Lung (tissue), 12 donors: Measurements from ENCODE around the gene CEP170B. TPM values are rescaled to one million over a fixed set of nuclear protein-coding genes. Genes with fewer than 3 reads are reported as not detected.
"Not testable (repeated sequence)": the region's sequence is repeated elsewhere in the genome, so short reads cannot be mapped to it uniquely, and the experiment has no call there.

Experiments used
- ATAC-seq: fragments of 200-7000 bp; cut with Tn5 transposase; one replicate; pipeline ENCODE4 v1.9.1; 2020; ENCODE audit warnings: moderate number of reproducible peaks; ENCODE audit not compliant: insufficient read depth, low FRiP score
- DNase-seq, 3 donors: peaks; one replicate each; pipeline ENCODE4 v3.0.0-alpha.2; 2013 to 2017
- H3K27ac ChIP-seq, 2 donors: one replicate each; pipeline ENCODE4 v1.5.1; 2013; ENCODE audit warnings: mild to moderate bottlenecking in 2 of 2, moderate library complexity in 2 of 2, control low read depth in 1 of 2, inconsistent platforms in 1 of 2, low read depth in 1 of 2, low read length in 1 of 2
- H3K27me3 ChIP-seq, 3 donors: one replicate each; pipeline ENCODE4 v1.5.1; 2013; ENCODE audit warnings: low read length in 2 of 3; ENCODE audit not compliant: control insufficient read depth in 3 of 3, insufficient read depth in 3 of 3
- H3K36me3 ChIP-seq, 4 donors: one replicate each; pipeline ENCODE4 v1.5.1; 2013; ENCODE audit warnings: low read length in 4 of 4, mild to moderate bottlenecking in 1 of 4, moderate library complexity in 1 of 4; ENCODE audit not compliant: control insufficient read depth in 4 of 4, insufficient read depth in 4 of 4
- H3K4me1 ChIP-seq, 5 donors: one replicate each; pipeline ENCODE4 v1.5.1; 2013; ENCODE audit warnings: low read length in 5 of 5, mild to moderate bottlenecking in 2 of 5, moderate library complexity in 1 of 5; ENCODE audit not compliant: control insufficient read depth in 5 of 5, insufficient read depth in 5 of 5
- H3K4me3 ChIP-seq: one replicate; pipeline ENCODE4 v1.5.1; 2013; ENCODE audit warnings: mild to moderate bottlenecking, control low read depth, moderate library complexity
- H3K9ac ChIP-seq, 2 donors: one replicate each; pipeline ENCODE4 v1.5.1; 2013; ENCODE audit warnings: low read length in 2 of 2, control low read depth in 1 of 2; ENCODE audit not compliant: insufficient read depth in 1 of 2
- H3K9me3 ChIP-seq, 4 donors: one replicate each; pipeline ENCODE4 v1.5.1; 2013; ENCODE audit warnings: low read length in 3 of 4, mild to moderate bottlenecking in 1 of 4, moderate library complexity in 1 of 4; ENCODE audit not compliant: control insufficient read depth in 4 of 4, insufficient read depth in 3 of 4
- WGBS, 2 donors: extraction: QIAGEN DNeasy Blood & Tissue Kit; methylation state at CpG; one replicate each; pipeline ENCODE4 v1.1.7; 2013; 5-methylcytosine and 5-hydroxymethylcytosine counted together
- polyA plus RNA-seq, 2 donors: library from polyadenylated mRNA; stranded (reverse); fragments of 200-250 nt; gene quantifications; one replicate each; pipeline ENCODE4 v1.2.1, GENCODE V29; 2013
- total RNA-seq, 2 donors: library from RNA; depleted of rRNA in 1 of 2; stranded (reverse); fragments of >200 nt in 1 of 2; gene quantifications; one replicate each; pipeline ENCODE4 v1.2.1, GENCODE V29; 2014 to 2021
- TF ChIP-seq, protein P1 (sequence below): IDR thresholded peaks from 2 replicates; pipeline ENCODE4 v1.5.1; 2012; ENCODE audit warnings: mild to moderate bottlenecking; ENCODE audit errors: control extremely low read depth, extremely low read depth
- donor health status: control.
- donor health status: control.
- donor health status: Bipolar disorder and iron deficiency.
- donor health status: healthy.
- donor health status: DM: yes; HTN: yes; CAD: no.

Gene CEP170B
- total and polyA plus RNA-seq, 4 donors = 12.1 to 50.3 (median 15.1) TPM

DNA sequence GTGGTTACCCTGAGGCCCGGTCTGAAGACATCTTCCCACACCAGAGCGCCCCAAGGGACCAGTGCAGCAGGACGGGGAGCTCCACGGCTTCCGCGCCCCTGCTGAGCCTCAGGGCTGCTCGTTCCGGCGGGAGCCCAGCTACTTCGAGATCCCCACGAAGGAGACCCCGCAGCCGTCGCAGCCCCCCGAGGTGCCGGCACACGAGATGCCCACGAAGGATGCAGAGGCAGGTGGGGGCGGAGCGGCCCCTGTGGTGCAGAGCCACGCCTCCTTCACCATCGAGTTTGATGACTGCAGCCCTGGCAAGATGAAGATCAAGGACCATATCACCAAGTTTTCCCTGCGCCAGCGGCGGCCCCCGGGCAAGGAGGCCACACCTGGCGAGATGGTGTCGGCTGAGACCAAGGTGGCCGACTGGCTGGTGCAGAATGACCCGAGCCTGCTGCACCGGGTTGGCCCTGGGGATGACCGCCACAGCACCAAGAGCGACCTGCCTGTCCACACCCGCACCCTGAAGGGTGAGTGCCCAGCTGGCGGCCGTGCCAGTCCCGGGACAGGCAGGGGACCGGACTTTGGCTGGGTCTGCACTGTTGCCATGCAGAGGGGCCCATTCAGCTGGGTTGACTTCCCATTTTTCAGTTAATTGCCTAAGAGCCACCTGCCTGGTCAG is 18.1 kb downstream of the CEP170B start:
- no peak for DNase-seq
- no peaks in the 10 kb centered on the region for H3K27me3 ChIP-seq
- TF ChIP-seq, protein P1, sequence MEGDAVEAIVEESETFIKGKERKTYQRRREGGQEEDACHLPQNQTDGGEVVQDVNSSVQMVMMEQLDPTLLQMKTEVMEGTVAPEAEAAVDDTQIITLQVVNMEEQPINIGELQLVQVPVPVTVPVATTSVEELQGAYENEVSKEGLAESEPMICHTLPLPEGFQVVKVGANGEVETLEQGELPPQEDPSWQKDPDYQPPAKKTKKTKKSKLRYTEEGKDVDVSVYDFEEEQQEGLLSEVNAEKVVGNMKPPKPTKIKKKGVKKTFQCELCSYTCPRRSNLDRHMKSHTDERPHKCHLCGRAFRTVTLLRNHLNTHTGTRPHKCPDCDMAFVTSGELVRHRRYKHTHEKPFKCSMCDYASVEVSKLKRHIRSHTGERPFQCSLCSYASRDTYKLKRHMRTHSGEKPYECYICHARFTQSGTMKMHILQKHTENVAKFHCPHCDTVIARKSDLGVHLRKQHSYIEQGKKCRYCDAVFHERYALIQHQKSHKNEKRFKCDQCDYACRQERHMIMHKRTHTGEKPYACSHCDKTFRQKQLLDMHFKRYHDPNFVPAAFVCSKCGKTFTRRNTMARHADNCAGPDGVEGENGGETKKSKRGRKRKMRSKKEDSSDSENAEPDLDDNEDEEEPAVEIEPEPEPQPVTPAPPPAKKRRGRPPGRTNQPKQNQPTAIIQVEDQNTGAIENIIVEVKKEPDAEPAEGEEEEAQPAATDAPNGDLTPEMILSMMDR = no peak
- H3K4me1 ChIP-seq = peaks cover 0 to 3% (median 0%) of the 10 kb centered on the region in 5 donors
- no peak overlapping the region for H3K27ac ChIP-seq
- no peak overlapping the region for H3K4me3 ChIP-seq
- H3K9me3 ChIP-seq = no peaks in the 10 kb centered on the region
- H3K36me3 ChIP-seq = peaks cover 0 to 57% (median 7%) of the 10 kb centered on the region in 4 donors
- 90% methylated on average over 30 to 38 of the region's 38 CpGs for WGBS, 2 donors
- no peak overlapping the region for H3K9ac ChIP-seq
- no peak for ATAC-seq

DNA sequence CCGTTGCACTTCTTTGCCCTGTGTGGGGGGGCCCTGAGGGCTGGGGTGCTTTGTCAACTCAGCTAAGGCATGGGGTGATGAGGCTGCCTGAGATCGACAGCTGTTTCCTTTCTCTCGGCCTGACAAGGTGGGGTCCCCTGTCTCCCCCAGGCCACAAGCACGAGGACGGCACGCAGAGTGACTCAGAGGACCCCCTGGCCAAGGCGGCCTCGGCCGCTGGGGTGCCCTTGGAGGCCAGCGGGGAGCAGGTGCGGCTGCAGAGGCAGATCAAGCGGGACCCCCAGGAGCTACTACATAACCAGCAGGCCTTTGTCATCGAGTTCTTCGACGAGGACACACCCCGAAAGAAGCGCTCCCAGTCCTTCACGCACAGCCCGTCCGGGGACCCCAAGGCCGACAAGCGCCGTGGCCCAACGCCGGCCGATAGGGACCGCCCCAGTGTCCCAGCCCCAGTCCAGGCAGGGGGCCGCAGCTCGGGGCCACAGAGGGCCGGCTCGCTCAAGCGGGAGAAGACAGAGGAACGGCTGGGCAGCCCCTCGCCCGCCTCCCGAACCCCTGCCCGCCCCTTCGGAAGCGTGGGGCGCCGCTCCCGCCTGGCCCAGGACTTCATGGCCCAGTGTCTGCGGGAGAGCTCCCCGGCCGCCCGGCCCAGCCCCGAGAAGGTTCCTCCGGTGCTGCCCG is 18.8 kb downstream of the CEP170B start:
- DNase-seq = no peak
- Histone ChIP-seq H3K9me3 (no peaks in the 10 kb centered on the region), H3K4me3 (no peak overlapping the region), H3K27ac (no peak overlapping the region), H3K4me1 (peaks cover 0 to 3% (median 0%) of the 10 kb centered on the region in 5 donors), H3K9ac (no peak overlapping the region), H3K36me3 (peaks cover 0 to 52% (median 7%) of the 10 kb centered on the region in 4 donors), H3K27me3 (no peaks in the 10 kb centered on the region)
- TF ChIP-seq, protein P1 = no peak
- no peak for ATAC-seq
- WGBS, 2 donors = 91 to 94% methylated on average over 41 to 49 of the region's 49 CpGs

DNA sequence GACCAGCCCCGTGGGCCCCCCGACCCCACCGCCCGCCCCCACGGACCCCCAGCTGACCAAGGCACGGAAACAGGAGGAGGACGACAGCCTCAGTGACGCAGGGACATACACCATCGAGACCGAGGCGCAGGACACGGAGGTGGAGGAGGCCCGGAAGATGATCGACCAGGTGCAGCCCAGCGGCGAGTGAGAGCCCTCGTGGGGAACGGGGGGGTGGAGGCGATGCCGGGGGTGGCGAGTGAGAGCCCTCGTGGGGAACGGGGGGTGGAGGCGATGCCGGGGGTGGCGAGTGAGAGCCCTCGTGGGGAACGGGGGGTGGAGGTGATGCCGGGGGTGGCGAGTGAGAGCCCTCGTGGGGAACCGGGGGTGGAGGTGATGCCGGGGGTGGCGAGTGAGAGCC is 19.3 kb downstream of the CEP170B start:
- not testable (repeated sequence) for H3K9me3 ChIP-seq, H3K9ac ChIP-seq, DNase-seq, H3K27me3 ChIP-seq, H3K27ac ChIP-seq, H3K4me3 ChIP-seq, H3K4me1 ChIP-seq, ATAC-seq
- WGBS, 2 donors = 89 to 92% methylated on average over 28 to 30 of the region's 34 CpGs
- peaks cover 0 to 53% (median 7%) of the 10 kb centered on the region in 4 donors for H3K36me3 ChIP-seq
